Measurements from ENCODE around the gene PGGHG.

DNA sequence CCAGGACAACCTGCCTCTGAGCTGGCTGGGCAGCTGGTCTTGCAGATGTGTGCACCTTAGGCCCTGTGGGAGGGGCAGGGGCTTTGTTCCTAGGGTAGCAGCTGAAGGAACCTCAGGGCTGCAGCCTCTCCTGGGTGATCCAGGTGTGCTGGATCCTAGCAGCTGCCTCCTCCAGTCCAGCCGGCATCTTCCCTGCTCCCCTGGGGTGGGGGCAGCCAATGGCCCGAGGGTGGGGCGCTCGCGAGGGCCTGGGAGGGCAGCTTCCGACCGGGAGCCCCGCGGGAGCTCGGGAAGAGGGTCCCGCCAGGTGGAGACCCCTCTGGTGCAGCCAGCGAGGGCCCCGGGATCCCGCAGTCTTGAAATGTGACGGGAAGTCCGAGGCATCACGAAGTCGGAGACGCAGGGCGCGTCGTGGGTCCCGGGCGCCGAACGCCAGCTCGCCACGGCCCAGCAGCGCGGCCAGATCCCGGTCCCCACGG is 26.6 kb downstream of the PGGHG start:
- TF ChIP-seq, protein P1, sequence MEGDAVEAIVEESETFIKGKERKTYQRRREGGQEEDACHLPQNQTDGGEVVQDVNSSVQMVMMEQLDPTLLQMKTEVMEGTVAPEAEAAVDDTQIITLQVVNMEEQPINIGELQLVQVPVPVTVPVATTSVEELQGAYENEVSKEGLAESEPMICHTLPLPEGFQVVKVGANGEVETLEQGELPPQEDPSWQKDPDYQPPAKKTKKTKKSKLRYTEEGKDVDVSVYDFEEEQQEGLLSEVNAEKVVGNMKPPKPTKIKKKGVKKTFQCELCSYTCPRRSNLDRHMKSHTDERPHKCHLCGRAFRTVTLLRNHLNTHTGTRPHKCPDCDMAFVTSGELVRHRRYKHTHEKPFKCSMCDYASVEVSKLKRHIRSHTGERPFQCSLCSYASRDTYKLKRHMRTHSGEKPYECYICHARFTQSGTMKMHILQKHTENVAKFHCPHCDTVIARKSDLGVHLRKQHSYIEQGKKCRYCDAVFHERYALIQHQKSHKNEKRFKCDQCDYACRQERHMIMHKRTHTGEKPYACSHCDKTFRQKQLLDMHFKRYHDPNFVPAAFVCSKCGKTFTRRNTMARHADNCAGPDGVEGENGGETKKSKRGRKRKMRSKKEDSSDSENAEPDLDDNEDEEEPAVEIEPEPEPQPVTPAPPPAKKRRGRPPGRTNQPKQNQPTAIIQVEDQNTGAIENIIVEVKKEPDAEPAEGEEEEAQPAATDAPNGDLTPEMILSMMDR (IDR thresholded peaks at IDR 0.05), result no peak
- TF ChIP-seq EZH2 (IDR thresholded peaks at IDR 0.05), result no peak
- no peak for TF ChIP-seq EZH2phosphoT487 (IDR thresholded peaks at IDR 0.05)
